ENCODE measurements around the gene IGF2R. TPM values are rescaled to one million over a fixed set of nuclear protein-coding genes. Genes with fewer than 3 reads are reported as not detected.

The IGF2R gene
- polyA plus RNA-seq, 1 donor (not counting 4 experiments of a cell fraction or from before 2014, with no cell fraction given) = 40.9 TPM

GRCh38 chr6:159977904-159978268, 9.0 kb downstream of the IGF2R start:
- peak overlapping the region; percentile 57 for H3K9ac ChIP-seq (ENCODE audit: control insufficient read depth, extremely low read depth, insufficient read depth, low read length)
- peak overlapping the region in 2 of 3 experiments; percentile 38 to 39 for H3K4me3 ChIP-seq (ENCODE audit: control insufficient read depth in 2 of 3, extremely low read depth in 1 of 3, insufficient read depth in 2 of 3, low read depth in 1 of 3, low read length in 3 of 3)
- no peak for TF ChIP-seq CTCF (optimal IDR thresholded peaks at IDR 0.05 in 1 of 3, IDR thresholded peaks at IDR 0.05 in 1 of 3, conservative IDR thresholded peaks at IDR 0.05 in 1 of 3; ENCODE audit: extremely low read depth in 1 of 3, insufficient read depth in 2 of 3, low read length in 3 of 3)
- TF ChIP-seq EZH2 (IDR thresholded peaks at IDR 0.05; ENCODE audit: low read length) = no peak
- H2AFZ ChIP-seq (ENCODE audit: control insufficient read depth, low read length) = no peak overlapping the region
- no peaks in the 10 kb centered on the region for H3K9me3 ChIP-seq (ENCODE audit: control insufficient read depth, low read depth, low read length)
- H3K4me1 ChIP-seq (ENCODE audit: control insufficient read depth, extremely low read depth, insufficient read depth, low read length) = peaks cover 65% of the 10 kb centered on the region
- no peaks in the 10 kb centered on the region for H3K27me3 ChIP-seq (ENCODE audit: control insufficient read depth, extremely low read depth, insufficient read depth, low read length)
- DNase-seq (ENCODE audit: low read depth, low spot score) (no peak), FAIRE-seq (no peak)
- H3K36me3 ChIP-seq (ENCODE audit: control insufficient read depth in 2 of 2, extremely low read depth in 1 of 2, insufficient read depth in 2 of 2, low read length in 2 of 2) = peaks cover 0 to 5% of the 10 kb centered on the region in 2 experiments
- H3K27ac ChIP-seq (ENCODE audit: control insufficient read depth, insufficient read depth, low read length) = peak overlapping the region; percentile 81
- peaks cover 27% of the 10 kb centered on the region for H3K9me1 ChIP-seq (ENCODE audit: control insufficient read depth, extremely low read depth, insufficient read depth, low read length)
- H4K20me1 ChIP-seq (ENCODE audit: control insufficient read depth, extremely low read depth, insufficient read depth, low read length) = peaks cover 46% of the 10 kb centered on the region
- H3K4me2 ChIP-seq (ENCODE audit: control insufficient read depth, extremely low read depth, insufficient read depth, low read depth, low read length) = peak overlapping the region; percentile 69
- dilution Hi-C loops (cut with MboI; ENCODE audit: extremely low pct_ligation_motif_present, low sequenced_read_pairs) = no loop called here
- H3K79me2 ChIP-seq (ENCODE audit: control insufficient read depth, insufficient read depth, low read length) = peaks cover 86% of the 10 kb centered on the region

- Histone ChIP-seq H3K27me3 (ENCODE audit: control insufficient read depth, extremely low read depth, insufficient read depth, low read length) (no peaks in the 10 kb centered on the region), H3K9me3 (ENCODE audit: control insufficient read depth, low read depth, low read length) (no peaks in the 10 kb centered on the region), H3K27ac (ENCODE audit: control insufficient read depth, insufficient read depth, low read length) (peak overlapping the region; percentile 81), H3K4me3 (ENCODE audit: control insufficient read depth in 2 of 3, extremely low read depth in 1 of 3, insufficient read depth in 2 of 3, low read depth in 1 of 3, low read length in 3 of 3) (peak overlapping the region in 2 of 3 experiments; percentile 38 to 43), H3K4me2 (ENCODE audit: control insufficient read depth, extremely low read depth, insufficient read depth, low read depth, low read length) (peak overlapping the region; percentile 69), H3K36me3 (ENCODE audit: control insufficient read depth in 2 of 2, extremely low read depth in 1 of 2, insufficient read depth in 2 of 2, low read length in 2 of 2) (peaks cover 0 to 5% of the 10 kb centered on the region in 2 experiments), H3K4me1 (ENCODE audit: control insufficient read depth, extremely low read depth, insufficient read depth, low read length) (peaks cover 70% of the 10 kb centered on the region), H2AFZ (ENCODE audit: control insufficient read depth, low read length) (no peak overlapping the region), H3K79me2 (ENCODE audit: control insufficient read depth, insufficient read depth, low read length) (peaks cover 86% of the 10 kb centered on the region), H3K9me1 (ENCODE audit: control insufficient read depth, extremely low read depth, insufficient read depth, low read length) (peaks cover 27% of the 10 kb centered on the region), H4K20me1 (ENCODE audit: control insufficient read depth, extremely low read depth, insufficient read depth, low read length) (peaks cover 46% of the 10 kb centered on the region), H3K9ac (ENCODE audit: control insufficient read depth, extremely low read depth, insufficient read depth, low read length) (peak overlapping the region; percentile 57)
- FAIRE-seq (no peak), DNase-seq (ENCODE audit: low read depth, low spot score) (no peak)
- TF ChIP-seq EZH2 (IDR thresholded peaks at IDR 0.05; ENCODE audit: low read length) (no peak), CTCF (optimal IDR thresholded peaks at IDR 0.05 in 1 of 3, IDR thresholded peaks at IDR 0.05 in 1 of 3, conservative IDR thresholded peaks at IDR 0.05 in 1 of 3; ENCODE audit: extremely low read depth in 1 of 3, insufficient read depth in 2 of 3, low read length in 3 of 3) (no peak)
- dilution Hi-C loops (cut with MboI; ENCODE audit: extremely low pct_ligation_motif_present, low sequenced_read_pairs) = no loop called here
Measured at GRCh38 chr6:159978291-159979135, 9.6 kb downstream of the IGF2R start.

All from keratinocyte (primary cell).